SK-N-MC (cell line): Measurements from ENCODE around the gene PPP4R2.

ENCODE experiments used
- EZH2 ChIP-seq: fragments of 200-600 bp; sonication (generic); IDR thresholded peaks from one replicate; pipeline ENCODE4 v1.6.1; 2017; ENCODE audit warnings: antibody characterized with exemption
- POLR2AphosphoS5 ChIP-seq: IDR thresholded peaks from 2 replicates; pipeline ENCODE4 v1.6.1; 2012; ENCODE audit warnings: mild to moderate bottlenecking, low read depth, low read length, borderline replicate concordance

GRCh38 chr3:73029321-73029796 is 32.7 kb downstream of the PPP4R2 start:
- no peak for TF ChIP-seq EZH2
- no peak for TF ChIP-seq POLR2AphosphoS5
